NCI-H82 treated with DMSO at 0.1 percent for 48 hours (cell line): ENCODE results near the gene SLBP.

Source experiments
- DNase-seq: peaks from one replicate; lab custom pipeline; 2025; ENCODE audit not compliant: unreplicated experiment; lab: John Stamatoyannopoulos, UW

The SLBP gene

GRCh38 chr4:1655676-1656075 lies 56.4 kb downstream of the SLBP start:
- DNase-seq: no peak

DNA sequence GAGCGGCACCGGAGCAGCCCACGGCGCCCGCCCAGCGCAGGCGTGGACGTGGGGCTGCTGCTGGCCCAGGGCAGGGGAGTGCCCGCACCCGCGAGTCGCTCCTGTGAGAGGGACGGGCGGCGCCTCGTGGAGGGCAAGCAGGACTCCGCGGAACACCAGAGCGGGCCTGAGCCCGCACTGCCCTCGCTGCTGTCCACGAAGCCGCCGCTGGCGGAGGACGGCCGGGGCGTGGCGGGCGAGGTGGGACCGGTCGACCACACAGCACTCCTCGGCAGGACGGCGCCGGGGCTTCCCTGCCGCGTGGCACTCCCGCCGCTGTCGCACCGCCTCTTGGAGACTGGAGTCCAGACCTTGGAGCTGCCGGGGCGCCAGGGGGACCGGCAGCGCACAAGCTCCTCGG lies 57.0 kb downstream of the SLBP start:
- DNase-seq: no peak

- DNase-seq: no peak
Observed at GRCh38 chr4:1654216-1654955, 57.7 kb downstream of the SLBP start.

GRCh38 chr4:1653776-1654175 lies 58.3 kb downstream of the SLBP start:
- DNase-seq: no peak

DNA sequence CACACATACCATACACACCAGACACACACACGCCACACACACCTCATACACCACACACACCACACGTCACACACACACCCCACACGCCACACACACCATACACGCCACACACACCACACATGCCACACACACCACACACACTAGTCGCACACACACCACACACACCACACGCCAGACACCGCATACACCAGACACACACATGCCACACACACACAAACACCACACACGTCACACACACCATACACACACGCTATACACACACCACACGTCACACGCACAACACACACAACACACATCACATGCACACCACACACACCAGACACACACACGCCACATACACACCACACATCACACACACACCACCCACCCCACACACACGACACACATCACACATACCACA lies 60.0 kb downstream of the SLBP start:
- no peak for DNase-seq

DNA sequence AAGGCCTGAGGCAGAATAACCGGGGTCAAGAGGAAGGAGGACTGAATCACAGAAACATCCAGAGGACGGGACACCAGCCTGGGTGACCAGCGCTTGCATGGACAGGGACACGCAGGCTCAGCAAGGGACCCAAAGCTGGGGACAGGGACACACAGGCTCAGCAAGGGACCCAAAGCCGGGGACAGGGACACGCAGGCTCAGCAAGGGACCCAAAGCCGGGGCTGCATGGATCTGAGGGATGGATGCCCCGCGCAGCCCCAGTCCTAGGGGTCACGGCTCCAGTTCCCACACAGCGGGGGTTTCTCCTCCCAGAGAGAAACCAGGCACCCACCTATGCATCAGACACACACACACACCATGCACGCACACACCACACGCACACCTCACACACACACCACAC lies 60.5 kb downstream of the SLBP start:
- no peak for DNase-seq

DNA sequence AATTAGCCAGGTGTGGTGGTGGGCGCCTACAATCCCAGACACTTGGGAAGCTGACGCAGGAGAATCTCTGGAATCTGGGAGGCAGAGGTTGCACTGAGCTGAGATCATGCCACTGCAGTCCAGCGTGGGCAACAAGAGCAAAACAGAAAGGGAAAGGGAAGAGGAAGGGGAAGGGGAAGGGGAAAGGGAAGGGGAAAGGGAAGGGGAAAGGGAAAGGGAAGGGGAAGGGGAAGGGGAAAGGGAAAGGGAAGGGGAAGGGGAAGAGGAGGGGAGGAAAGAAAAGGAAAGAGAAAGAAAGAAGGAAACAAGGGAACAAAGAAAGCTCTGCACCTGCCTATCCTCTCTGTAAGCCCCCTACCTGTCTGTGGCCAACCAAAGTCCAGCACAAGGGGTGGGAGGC lies 63.2 kb downstream of the SLBP start:
- no peak for DNase-seq

DNA sequence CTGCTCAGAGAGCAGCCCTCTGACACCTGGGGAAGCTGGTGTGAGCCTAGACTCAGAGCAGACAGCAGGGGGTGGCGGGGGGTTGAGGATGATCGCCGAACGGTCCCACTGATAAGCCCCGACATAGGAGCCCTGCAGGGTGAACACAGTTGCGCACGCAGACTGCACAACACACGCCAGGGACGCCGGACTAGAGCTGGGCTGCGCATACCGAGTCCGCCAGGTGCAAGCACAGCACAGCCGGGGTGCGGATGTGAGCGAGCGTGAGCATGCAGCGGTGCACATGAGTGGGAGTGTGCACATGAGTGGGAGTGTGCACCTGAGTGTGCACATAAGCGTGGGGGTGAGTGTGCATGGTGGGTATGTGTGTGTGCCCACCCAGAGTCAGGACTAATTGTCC lies 64.7 kb downstream of the SLBP start:
- DNase-seq: no peak

DNA sequence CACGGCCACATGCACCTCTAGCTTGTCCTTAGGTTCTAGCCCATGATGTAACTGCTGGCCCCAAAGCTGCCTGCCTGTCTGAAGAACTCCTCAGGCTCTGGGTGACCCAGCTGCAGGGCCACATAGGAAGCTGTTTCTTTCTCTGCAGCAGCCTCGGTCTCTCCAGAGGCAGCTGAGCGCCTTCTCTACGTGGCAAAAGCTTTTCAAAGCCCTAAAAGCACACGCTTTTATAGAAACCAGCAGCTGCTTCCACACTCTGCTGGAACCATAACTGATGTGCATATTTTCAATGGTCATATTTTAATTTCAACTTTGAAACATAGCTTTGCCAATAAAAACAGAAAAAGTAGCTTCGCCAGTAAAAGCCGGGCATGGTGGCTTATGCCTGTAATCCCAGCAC lies 65.4 kb downstream of the SLBP start:
- DNase-seq: no peak

DNA sequence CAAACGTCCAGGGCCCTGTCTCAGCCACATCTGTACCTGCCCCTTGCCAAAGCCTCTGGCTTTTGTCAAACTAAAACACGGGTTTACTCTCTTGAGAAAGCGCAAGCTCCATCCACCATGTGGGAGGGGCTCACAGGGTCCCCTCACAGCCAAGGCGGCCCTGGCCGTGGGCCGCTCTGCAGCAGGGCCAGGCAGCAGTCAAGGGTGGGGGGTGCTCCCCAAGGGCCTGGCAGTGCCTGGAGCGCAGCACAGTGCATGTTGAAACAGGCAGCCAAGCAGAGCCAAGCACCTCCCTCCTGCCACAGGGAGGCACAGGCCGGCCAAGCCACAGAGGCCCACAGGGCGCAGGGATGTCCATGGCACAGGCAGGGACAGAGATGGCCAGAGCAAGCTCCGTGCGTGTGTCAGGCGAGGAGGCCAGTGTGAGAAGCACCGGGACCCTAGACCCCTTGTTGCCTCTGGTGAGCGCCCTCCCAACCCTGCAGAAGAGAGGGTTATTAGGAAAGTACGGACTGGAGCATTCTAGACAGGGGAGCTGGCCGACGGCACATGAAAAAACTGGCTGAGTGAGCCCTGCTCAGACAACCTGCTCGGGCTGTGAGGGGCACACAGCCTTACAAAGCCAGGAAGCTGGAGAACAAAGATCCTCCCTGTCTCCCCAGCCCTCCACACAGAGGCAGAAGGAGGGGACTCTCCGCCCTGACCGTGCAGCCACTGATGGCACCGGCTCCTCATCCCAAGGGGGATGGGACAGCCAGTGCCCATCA lies 67.0 kb downstream of the SLBP start:
- no peak for DNase-seq

DNA sequence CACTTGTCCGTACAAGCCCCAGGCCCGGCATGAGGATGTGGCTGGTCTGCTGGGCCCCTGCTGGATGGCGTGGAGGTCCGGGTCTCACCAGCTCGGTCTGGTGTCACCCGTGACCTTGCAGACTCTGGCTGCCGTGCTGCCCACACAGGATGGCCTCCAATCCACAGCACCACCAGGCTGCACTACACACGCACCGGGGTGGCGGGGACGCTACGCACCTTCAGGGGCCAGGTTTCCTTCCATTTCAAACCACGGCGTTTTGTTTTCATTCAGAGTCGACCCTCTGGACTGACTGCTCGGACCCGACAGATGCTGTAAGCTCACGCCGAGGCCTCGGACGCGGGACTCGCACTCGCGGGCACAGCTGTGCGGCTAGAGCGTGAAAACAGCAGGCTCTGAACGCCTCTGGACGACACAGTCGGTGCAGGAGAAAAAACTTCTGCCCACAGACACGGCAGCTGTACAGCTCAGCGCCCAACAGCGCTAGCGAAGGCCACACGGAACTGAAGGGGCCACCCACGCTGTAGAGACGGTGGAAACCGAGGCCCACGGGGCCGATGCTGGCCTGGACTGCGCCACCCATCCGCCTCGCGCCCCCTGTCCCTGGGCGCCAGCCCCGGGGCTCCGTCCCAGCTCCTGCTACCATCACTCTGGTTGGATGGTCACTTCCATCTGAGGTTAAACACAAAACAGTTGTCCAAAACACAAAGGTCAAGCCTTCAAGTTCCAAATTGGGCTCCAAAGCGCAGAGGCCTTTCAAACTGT lies 68.0 kb downstream of the SLBP start:
- DNase-seq: no peak
